Activated T-helper 1 cell treated with anti-CD3 and anti-CD28 coated beads, Interleukin-2, amount 50 U/mL, for 16 hours (primary cell): ENCODE measurements around the gene ITGB8.

Source experiments
- DNase-seq, 2 donors: peaks; one replicate each; pipeline ENCODE4 v3.0.0-alpha.2; 2020; ENCODE audit warnings: low read depth in 1 of 2, low spot score in 1 of 2

ITGB8 gene

GRCh38 chr7:20417675-20418382, 87.1 kb downstream of the ITGB8 start:
- DNase-seq, result no peak

DNA sequence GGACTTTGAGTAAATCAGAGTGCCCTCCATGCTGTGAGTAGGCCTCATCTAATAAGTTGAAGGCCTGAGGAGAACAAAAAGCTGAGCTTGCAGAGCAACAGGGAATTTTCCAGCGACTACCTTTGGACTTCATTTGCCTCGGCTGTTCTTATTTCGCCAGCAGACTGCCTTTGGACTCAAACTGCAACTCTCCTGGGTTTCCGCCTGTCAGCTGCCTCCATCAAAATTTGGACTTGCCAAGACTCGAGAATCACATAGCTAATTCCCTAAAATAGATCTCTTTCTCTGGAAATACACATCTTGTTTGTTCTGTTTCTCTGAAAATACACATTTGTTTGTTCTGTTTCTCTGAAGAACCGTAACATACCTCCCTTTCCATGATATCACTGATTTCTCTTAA, 93.8 kb downstream of the ITGB8 start:
- no peak for DNase-seq

DNA sequence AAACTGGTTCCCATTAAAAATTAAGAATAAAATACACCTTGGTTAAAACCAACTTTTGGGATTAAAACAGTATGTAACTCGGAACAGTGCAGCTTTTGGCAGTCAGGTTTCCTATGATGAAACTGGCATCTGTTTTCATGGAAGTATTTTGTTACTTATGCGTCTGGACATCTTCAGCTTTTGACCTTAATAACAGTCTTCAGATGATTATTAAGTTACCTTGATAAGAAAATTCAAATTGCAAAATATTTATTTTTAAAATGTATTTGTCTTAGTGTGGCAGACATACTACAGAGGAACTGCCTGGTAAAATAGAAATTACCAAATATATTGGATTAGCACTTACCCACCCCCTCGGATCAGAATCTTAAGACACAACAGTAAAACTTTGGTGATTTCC, 100.0 kb downstream of the ITGB8 start:
- no peak for DNase-seq

- no peak for DNase-seq
These were observed 100.4 kb downstream of the ITGB8 start for GRCh38 chr7:20431146-20431545.

DNA sequence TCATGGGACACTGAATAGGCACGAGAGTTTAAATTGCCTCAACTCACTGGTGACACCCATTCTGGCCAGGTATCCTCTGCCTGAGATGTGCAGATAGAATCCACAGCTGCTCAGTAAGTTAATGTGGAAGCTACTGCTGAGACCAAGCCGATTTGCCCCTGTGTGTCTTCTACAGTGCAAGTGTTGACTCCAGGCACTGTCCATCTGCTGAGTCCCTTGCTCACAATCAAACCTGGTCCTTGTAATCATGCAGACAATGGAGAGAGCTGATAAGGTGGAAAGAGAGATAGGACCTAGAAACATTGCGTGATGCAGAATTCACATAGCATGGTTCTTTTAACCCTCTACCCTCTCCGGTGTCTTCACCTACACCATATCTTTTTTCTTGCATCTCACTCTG, 101.4 kb downstream of the ITGB8 start:
- no peak for DNase-seq

DNA sequence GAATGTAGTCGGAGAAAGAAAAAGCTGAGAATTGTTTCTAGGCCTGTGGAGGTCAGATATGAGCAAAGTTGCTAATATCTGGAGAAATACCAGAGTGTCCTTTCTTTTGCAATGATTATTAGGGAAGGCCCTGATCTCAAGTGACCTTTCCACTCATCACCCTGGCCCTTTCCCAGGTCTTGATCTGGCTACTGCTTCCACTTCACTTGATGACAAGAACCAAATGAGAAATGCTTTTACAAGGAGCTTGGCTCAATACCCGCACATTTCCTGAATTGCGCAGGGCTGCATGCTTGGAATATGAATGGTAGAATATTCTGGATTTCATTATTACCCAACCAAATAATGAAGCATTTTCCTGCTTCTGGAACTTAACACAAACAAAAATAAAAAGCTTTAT, 104.6 kb downstream of the ITGB8 start:
- no peak for DNase-seq

DNA sequence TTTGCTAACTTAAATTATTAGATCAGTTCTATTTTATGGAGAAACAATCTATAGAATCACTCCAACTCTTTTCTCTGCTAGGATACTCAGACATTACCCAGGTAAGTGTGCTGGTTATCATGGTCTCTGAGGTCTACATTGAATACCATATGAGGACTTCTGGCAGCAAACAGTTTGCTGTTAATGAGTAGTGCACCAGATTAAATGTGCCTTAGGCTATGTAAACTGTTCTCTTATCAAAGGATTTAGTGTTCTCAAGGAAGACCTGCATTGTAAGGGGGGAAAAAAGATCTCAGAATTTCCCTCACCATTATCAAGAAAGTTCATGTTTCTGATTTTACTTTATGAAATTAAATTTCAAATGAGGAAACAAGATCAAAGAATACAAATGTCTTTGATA, 107.5 kb downstream of the ITGB8 start:
- DNase-seq, result no peak

DNA sequence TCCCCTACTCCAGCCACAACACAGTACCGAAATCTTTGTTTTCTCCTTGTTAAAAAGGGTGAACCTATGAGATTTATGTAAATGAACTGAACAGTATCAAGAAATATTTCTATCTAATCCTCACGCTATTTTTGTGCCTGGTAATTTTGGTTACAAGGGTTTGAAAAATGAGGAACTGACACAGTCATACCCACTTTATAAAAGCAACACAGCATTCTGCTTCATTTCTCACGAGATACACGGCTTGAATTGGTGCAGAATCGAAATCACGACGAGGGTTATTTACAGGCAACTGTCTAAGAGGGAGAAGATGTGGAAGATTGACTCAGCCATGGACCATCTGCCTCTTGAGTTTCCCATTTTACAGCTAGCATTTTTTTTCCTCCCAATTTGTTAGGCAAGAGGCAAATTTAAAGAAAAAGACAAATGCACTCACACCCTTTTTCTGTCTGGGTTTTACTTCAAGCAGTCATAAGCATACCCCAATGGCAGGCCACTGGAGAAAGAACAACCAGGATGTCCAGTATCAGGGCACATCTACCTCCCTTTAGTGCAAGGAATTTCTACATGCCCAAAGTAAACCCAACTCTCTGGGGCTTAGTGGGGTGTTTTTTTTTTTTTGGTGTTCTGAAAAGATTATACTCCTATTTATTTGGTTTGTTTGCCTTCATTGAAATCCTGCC, 108.1 kb downstream of the ITGB8 start:
- DNase-seq, result no peak

DNA sequence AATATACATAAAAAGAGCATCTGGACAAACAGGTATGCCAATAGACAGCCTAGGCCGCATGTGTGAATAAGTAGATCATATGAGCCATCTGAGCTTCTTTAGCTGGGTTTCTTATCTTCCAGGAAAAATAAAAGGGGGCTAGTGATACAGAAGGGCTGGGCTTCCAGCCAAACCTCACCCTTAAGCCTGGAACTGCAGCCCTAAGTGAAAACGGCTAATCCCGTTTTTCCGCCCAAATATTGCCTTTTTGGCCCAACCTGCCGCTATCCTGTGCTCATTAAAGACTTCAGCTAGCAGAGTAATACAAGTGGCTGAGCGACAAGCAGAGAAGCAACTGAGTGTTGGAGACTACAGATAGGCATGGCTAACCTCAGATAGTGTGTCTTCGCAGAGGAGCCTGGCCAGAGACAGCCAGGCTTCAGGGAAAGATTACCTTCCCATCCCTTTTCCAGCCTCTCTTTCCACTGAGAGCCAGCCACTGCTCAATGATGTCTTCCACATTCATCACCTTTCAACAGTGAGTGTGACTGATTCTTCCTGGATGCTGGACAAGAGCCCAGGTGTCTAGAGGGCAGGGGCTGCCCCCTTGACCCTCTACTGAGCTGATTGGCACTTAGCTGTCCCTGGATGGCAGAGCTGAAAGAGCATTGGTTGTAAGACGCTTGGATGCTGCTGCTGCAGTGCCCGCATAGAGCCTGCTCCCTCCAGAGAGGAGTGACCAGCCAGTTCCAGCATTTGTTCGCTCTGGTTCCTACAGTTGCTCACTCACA, 108.9 kb downstream of the ITGB8 start:
- no peak for DNase-seq

DNA sequence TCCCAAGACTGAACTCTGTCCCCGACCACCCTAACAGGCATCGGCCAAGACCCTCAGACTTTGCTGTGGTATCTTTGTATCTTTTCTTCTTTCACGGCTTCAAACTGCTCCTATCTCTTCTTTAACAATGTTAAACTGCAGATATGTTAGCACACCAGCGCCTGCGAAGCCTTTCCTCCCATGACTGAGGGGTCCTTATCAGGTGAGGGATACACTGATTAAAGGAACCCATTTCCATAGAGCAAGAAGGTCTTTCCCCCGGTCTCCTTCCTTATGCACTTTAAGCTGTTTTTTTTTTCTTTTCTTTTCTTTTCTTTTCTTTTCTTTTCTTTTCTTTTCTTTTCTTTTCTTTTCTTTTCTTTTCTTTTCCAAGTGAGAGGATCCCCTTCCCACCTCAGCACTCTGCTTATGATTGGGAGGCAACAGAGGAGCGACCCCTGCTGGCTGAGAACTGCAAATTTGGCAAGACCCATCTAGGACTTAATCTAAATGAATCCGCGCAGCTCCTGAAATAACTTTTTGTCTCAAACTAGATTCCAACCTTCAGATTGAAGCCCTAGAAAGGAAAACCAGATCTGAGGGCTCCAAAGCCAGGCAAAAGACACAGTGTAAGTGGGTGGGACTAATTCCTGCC, 109.9 kb downstream of the ITGB8 start:
- no peak for DNase-seq

DNA sequence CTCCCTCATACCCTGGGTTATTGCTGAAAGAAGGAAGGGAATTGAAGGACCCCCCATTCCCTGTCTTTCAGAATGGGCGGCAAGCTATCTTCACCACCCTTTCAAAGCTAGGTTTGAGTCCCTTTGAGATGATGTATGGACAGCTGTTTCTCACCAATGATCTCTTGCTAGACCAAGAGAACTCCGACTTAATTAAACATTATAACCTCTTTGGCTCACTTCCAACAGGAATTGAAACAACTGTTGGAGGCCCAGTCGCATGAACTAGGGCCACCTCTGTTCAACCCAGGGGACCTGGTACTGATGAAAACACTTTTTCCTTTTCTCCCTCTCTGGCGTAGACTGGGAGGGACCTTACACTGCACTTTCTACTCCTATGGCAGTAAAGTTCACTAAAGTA, 110.6 kb downstream of the ITGB8 start:
- DNase-seq, result no peak

GRCh38 chr7:20441991-20442441, 111.3 kb downstream of the ITGB8 start:
- DNase-seq, result no peak

GRCh38 chr7:20442951-20443350, 112.3 kb downstream of the ITGB8 start:
- no peak for DNase-seq

- DNase-seq, result no peak
These were observed 113.5 kb downstream of the ITGB8 start for GRCh38 chr7:20444030-20444800.

GRCh38 chr7:20447021-20447650, 116.4 kb downstream of the ITGB8 start:
- no peak for DNase-seq

DNA sequence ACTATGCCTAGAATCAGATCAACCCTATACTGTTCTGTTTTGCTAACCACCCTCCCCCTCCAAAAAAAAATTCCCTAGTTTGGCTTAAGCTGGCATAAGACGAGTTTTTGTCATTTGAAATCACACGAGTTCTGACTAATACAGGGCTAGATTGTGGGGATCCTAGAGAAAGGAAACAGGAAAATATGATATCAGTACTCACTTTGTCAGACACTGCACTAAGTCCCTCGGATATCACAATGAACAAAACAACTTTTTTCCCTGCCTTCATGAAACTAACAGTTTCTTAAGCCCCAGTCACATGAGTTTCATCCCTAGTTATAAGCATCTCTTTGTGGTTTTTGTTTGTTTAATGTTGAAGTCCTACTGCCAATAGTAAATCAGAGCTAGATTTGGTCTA, 118.5 kb downstream of the ITGB8 start:
- no peak for DNase-seq

DNA sequence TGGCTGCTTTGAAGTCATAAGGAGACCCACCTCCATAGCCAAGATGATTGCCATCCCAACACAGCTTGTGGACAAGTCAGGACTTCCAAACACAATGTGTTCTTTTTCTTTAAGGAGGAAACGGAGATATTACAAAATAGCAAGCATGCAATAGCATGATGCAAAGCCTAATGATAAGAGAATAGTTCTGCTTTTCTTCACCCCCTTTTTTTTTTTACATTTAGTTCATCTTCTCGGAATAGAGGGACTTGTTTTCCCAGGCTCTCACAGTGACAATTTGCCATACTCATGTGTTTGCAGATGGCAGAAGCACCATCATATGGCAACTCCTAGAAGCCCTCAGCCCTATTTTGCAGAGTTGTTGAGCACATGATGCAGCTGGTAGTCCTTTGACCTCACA, 119.8 kb downstream of the ITGB8 start:
- no peak for DNase-seq

DNA sequence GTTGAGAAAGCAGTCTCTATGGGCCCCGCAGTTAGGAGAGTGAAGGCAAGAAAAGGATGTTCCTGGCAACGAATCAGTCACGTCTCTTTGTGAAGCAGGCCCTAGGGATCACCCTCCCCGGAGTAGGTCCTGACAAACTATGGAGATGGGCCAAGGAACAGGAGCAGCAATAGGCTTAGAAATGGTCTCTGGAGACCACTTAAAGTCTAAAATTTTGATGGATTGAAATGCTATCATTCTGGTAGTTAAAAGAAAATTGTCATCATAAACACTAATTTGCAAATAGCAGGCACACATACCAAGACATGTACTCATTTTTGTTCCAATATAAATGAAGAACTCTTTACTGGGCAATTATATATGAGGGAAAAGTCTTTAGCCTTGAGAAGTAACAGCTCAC, 123.5 kb downstream of the ITGB8 start:
- DNase-seq, result no peak

DNA sequence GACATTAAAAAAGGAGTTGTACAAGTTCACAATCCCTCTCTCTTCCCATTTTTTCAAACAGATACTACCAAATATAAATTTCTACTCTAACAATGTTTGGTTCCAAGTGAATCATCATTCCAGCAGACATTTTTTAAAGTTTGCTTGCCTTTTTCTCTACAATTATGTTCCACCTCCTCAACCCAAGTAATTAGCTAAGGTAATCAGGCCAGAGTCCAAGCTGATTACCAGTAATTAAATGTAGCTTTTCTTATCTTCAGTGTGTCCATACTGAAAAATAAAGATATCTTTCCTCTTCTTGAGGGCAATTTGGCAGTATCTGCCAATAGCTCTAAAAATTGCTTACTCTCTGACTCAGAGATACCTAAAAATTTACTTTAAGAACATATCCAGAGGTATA, 126.0 kb downstream of the ITGB8 start:
- no peak for DNase-seq

DNA sequence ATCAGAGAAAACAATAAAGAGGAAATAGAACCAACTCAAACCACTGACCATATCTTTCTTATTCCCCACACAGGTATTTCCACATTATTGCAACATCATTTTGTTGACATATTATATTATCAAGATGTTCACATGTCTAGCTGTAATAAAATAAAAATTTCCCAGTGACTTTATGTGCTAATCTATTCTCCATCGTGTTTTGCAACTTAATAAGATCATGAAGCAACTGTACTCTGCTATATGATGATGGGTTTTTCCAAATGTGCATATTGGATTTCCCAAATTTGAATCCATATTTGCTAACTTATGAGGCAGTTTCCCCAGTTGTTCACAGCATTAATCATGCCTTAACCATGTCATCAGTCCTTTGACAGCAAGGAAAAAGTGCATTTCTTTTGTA, 127.8 kb downstream of the ITGB8 start:
- DNase-seq, result no peak

DNA sequence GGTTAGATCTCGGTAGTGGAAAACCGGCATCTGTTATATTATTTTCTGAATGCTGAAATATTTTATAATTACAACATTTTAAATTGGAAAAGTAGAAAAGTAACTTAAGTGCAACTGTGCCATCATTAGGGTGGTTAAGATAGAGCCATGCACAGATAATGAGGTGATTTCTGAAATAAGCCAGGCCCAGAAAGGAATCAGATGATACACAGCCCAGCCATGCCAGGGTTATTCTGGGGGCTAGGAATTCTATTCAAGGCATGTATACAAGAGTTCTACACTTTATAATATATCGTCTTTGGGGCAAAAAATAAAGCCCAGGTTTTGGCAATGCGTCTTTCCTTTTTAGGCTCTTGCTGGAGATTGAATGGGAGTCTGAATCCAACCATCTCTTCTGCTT, 128.7 kb downstream of the ITGB8 start:
- no peak for DNase-seq
